OCI-M1 (cell line): ENCODE results near the gene HBA2.
"Not testable (repeated sequence)": the region's sequence is repeated elsewhere in the genome, so short reads cannot be mapped to it uniquely, and the experiment has no call there.

Experiments
- DNase-seq: peaks from one replicate; lab custom pipeline; 2025; lab: John Stamatoyannopoulos, UW

The HBA2 gene

GRCh38 chr16:172374-172941, at the start of gene HBA2:
HBA2 (plus strand) TSS chr16:172876; CDS start chr16:172913, 37 bp downstream.
- not testable (repeated sequence) for DNase-seq

DNA sequence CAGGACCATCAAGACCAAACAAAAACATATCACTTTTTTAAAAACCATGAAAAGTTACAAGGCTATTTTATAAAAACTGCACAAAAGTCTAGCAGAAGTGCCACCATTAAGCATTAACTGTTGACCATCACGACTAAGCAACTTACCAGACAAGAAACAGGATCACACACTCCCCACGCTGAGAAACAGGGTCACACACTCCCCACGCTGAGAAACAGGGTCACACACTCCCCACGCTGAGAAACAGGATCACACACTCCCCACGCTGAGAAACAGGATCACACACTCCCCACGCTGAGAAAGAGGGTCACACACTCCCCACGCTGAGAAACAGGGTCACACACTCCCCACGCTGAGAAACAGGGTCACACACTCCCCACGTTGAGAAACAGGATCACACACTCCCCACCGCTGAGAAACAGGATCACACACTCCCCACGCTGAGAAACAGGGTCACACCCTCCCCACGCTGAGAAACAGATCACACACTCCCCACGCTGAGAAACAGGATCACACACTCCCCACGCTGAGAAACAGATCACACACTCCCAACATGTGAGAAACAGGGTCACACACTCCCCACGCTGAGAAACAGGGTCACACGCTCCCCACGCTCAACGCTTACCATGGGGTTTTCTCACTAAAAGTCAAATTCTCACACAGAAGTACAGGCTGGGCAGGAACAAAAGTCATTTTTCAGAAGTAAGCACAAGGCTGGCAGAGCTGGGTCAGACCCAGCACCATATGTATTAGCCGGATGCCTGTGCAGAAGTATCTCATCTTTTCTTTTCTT, 48.9 kb upstream of the HBA2 start:
- DNase-seq, result not testable (repeated sequence)

DNA sequence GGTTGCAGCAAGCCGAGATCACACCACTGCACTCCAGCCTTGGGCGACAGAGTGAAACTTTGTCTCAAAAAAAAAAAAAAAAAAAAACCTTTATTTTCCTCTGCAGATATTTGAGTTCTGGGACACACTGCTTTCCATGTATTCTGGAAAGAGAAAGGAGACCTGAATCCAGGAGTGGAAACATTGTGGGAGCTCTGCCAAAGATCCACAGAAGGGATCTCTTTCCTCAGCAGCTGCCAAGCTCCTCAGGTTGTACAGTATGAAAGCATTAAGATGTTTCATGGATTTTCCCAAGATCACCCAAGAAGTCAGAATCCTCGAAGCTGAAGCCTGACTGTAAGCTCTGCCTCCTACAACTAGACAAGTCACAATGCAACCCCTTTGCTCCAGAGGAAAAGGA, 47.7 kb upstream of the HBA2 start:
- DNase-seq, result no peak

DNA sequence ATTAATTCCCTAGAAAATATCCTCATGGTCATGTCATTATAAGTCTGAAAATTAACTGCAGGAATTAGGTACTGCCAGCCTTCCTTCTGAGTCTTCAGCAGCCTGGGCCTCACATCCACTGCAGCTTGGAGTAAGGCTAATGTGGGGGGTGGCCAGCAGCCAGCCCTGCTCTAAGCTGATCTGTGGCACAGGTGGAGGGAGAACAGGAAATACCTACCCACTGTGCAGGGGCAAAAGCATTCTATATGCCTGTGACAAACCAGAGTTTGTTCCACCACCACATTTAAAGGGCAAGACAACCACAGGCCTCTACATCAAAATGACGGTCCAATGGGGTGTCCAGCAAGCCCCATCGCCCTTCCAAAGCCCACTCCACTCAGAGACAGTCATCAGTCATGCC, 43.6 kb upstream of the HBA2 start:
- no peak for DNase-seq

DNA sequence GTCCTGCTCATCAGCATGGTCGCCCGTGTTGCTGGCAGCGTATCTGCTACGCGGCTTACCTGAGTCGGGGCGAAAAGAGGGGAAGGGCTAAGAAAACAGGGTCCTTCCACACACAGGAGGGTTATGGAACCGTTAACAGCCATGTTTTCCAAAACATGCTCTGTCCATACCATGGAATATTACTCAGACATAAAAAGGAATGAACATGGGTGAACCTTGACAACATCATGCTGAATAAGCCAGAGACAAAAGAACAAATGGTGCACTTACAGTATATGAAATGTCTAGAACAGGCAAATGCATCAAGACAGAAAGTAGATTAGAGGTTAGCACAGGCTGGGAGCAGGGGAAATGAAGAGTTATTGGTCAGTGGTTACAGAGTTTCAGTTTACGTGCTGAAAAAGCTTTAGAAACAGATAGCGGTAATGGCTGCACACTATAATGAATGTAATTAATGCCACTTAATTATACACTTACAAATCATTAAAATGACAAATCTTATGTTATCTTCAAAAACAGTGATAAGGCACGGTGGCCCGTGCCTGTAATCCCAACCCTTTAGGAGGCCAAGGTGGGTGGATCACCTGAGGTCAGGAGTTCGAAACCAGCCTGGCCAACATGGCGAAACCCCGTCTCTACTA, 42.0 kb upstream of the HBA2 start:
- no peak for DNase-seq

DNA sequence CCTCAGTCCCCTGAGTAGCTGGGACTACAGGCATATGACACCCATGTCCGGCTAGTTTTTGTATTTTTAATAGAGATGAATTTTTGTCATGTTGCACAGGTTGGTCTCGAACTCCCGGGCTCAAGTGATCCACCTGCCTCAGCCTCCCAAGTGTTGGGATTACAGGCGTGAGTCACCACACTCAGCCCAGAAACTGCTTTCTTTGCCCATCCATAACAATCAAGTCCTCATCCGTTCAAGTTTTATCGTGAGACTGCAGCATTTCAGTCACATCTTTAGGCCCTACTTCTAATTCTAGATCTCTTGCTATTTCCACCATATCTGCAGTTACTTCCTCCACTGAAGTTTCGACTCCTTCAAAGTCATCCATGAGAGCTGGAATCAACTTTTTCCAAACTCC, 40.6 kb upstream of the HBA2 start:
- DNase-seq, result no peak

GRCh38 chr16:133716-134115, 39.0 kb upstream of the HBA2 start:
- DNase-seq, result no peak

- peak; percentile 45 for DNase-seq
Observed at GRCh38 chr16:138049-138417, 34.6 kb upstream of the HBA2 start.

GRCh38 chr16:140175-140857, 32.4 kb upstream of the HBA2 start:
- no peak for DNase-seq

DNA sequence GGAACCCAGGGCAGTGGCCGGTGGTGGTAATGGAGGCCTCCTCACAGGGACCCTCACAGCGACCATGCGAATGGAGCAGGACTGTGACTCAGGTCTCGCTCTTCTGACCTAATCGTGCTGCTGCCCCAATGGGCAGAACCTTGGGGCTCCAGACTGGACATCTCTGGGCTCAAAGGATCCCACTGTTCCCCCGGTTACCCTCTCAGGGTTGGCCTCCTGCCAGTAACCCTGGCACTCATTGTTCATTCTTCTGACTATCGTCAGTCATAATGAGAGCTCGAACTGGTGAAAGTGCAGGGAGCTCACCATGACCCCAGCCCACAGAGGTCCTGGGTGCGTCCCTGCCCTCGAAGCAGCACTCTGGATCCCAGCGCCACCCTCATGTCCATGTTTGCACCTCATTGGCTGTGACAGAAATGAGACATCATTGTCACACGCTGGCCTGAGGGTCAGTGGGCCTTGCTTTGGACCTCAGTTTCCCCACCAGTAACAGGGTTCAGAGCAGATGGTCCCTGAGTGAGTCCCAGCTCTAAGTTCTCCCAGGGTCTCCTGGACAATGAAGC, 30.2 kb upstream of the HBA2 start:
- DNase-seq, result no peak

GRCh38 chr16:143047-143446, 29.6 kb upstream of the HBA2 start:
- DNase-seq, result peak; percentile 76

GRCh38 chr16:143456-143855, 29.2 kb upstream of the HBA2 start:
- no peak for DNase-seq

DNA sequence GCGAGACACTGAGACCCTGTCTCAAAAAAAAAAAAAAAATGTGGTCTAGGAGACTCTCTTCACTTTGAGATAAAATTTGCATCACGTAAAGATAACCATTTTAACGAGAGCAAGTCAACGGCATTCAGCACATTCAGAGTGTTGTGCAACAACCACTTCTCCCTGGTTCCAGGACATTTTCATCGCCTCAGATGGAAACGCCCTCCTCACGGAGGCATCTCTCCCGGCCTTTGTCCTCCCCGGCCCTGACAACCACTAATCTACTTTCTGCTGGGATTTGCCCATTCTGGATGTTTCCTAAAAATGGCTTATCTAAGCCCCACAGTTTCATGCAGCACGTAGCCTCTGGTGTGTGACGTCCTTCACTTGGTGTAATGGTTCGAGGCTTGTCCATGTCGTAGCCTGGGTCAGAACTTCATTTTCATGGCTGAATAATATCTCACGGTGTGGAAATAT, 27.9 kb upstream of the HBA2 start:
- peak; percentile 63 for DNase-seq

DNA sequence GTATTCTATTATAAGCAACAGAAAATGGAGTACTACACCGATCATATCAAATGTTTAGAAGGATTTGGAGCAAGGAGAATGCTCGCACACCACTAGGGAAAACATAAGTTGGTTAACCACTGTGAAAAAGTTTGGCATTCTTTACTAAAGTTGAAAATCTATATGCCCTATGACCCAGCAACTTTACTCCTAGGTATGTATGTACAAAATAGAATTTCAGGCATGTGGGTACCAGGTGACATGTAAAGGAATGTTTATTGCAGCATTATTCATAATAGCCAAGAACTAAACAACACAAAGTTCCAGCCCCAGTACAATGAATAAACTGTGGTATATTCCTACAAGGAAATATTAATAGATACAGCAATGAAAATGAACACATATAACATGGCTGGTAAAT, 26.0 kb upstream of the HBA2 start:
- DNase-seq, result no peak

DNA sequence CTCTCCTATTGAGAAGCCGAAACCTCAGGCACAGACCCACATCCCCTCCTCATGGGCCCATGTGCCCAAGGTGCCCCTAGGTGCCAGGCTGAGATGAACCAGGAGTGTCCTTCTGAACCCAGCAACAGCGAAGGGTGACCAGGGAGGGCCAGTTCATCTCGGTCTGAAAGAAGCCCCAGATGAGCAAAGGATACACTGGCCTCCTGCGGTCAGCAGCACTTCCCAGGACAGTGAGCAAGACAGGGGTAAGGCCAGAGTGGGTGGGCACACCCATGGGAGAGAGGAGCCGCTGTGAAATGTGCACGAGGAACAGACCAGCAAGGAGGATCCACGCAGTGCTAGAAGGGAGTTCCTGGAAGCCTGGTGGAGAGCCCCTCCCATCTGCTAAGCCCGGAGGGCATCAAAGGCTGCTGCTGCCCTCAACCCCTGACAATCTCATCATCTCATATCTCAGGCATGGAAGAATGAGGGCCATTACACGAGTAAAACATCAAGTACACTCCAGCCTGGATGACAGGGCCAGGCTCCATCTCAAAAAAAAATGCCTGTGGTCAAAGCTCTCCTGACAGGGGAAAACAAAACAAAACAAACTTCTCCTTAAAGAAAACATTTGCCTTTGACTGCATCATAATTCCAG, 23.5 kb upstream of the HBA2 start:
- DNase-seq, result peak; percentile 27

- DNase-seq, result peak; percentile 46
Observed at GRCh38 chr16:152141-153128, 20.2 kb upstream of the HBA2 start, which contains the start of gene HBZ. HBZ (plus strand) TSS chr16:152644; CDS start chr16:152910, 266 bp downstream.

- DNase-seq, result not testable (repeated sequence)
Observed at GRCh38 chr16:153129-153521, 19.6 kb upstream of the HBA2 start.

DNA sequence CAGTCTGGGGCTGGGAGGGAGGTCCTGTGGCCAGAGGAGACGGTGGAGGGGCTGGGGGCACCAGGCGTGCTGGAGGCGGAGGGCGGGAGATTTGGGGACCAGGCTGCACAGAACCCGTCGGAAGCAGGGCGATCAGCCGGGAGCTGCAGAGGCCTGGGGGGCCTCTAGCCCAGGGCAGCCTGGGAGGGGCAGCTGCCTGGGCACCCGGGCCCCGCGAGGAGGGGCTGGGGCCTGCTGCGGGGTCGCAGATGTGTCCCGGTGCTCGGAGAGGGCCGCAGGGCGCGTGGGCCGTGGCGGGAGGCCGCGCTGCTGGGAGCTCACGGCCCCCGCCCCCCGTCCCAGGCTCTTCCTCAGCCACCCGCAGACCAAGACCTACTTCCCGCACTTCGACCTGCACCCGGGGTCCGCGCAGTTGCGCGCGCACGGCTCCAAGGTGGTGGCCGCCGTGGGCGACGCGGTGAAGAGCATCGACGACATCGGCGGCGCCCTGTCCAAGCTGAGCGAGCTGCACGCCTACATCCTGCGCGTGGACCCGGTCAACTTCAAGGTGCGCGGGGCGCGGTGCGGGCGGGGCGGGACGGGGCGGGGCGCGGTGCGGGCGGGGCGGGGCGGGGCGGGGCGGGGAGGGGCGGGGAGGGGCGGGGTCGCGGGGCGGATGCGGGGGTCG, 19.0 kb upstream of the HBA2 start:
- DNase-seq, result not testable (repeated sequence)

DNA sequence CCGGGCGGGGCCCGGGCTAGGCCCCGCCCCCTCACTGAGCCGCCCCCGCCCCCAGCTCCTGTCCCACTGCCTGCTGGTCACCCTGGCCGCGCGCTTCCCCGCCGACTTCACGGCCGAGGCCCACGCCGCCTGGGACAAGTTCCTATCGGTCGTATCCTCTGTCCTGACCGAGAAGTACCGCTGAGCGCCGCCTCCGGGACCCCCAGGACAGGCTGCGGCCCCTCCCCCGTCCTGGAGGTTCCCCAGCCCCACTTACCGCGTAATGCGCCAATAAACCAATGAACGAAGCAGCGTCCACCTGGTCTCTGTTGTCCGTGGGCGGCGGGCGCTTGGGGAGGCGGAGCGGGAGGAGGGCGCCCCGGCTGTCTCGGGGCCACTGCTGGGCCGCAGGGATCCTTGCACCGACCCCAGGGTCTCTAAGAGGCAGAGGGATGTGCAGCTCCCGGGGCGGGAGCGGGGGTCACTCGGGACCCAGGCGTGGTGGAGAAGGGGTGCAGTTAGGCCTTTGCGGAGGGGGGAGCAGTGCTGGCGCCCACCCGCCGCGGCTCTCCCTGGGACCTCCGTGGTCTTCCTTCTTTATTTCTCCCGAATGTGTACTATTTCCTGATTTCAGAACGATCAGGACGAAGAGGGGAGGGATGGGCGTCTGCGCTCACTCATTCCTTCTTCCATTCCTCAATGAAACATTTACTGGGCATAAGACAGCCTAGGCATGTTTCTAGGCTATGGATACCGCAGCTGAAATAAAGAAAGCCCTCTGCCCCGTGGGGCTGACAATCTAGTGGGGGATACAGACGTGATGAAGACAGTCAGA, 18.3 kb upstream of the HBA2 start:
- no peak for DNase-seq
